ENCODE measurements around the gene TEX53. TPM values are rescaled to one million over a fixed set of nuclear protein-coding genes. Genes with fewer than 3 reads are reported as not detected.
A peak's percentile ranks its signal among the peaks of the same experiment; 100 is the strongest.

The TEX53 gene
- polyA plus RNA-seq, 1 of the 3 experiments (the other 2 are of a cell fraction) = not detected

DNA sequence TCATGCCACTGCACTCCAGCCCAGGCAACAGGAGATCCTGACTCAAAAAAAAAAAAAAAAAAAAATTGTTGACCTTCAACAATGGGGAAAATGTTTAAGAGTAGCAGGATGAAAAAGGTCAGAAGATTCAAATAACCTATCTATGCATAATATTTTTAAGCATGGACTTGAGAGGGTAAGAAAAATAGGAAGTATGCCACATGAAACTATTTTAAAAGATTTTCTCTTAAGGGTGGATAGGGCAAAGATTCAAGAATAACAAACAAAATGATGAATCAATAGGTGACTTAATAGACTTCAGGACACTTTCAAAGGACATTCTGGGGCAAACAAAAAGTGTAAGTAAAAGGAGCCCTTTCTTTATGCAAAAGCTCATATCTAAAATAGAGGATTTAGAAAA, 21.2 kb upstream of the TEX53 start:
- Histone ChIP-seq H3K9me3 (no peaks in the 10 kb centered on the region), H3K9ac (peak overlapping the region; percentile 38; the same call in 1 of the 2 replicates), H4K20me1 (ENCODE audit: insufficient read depth) (no peaks in the 10 kb centered on the region), H2AFZ (ENCODE audit: low read depth) (no peak overlapping the region), H3K9me2 (no peaks in the 10 kb centered on the region), H3K27ac (ENCODE audit: low read depth in 2 of 2, low read length in 1 of 2) (peak overlapping the region in 1 of 2 experiments; percentile 91; a peak in 2 of 4 replicates), H3K36me3 (replicated peaks in 1 of 2; ENCODE audit: control insufficient read depth in 1 of 2, insufficient read depth in 2 of 2, low read length in 1 of 2) (no peaks in the 10 kb centered on the region), H3K79me2 (ENCODE audit: insufficient read depth) (no peaks in the 10 kb centered on the region), H3K4me2 (0 out of 2 replicates have a peak overlapping the region, but pooled peaks have one; percentile 32), H3K4me3 (ENCODE audit: low read depth in 2 of 2, low read length in 1 of 2) (no peak overlapping the region), H3F3A (replicated peaks; ENCODE audit: insufficient read depth) (peaks cover 29% of the 10 kb centered on the region), H3K4me1 (ENCODE audit: control insufficient read depth in 1 of 2, insufficient read depth in 2 of 2, low read depth in 1 of 2, low read length in 1 of 2) (peaks cover 0 to 19% of the 10 kb centered on the region in 2 experiments; a peak in 3 of 4 replicates), H3K27me3 (ENCODE audit: insufficient read depth) (no peaks in the 10 kb centered on the region)
- POLR2A ChIA-PET = no interaction called here
- CTCF ChIA-PET = interaction anchor here (1.3 to 5.6 kb wide), 6 partner anchors 17 to 273 kb away, joined by 3 to 42 read pairs (median 6); no protein-coding TSS in a partner anchor
- TF ChIP-seq MAX (IDR thresholded peaks at IDR 0.05; ENCODE audit: low read depth) (no peak), TCF12 (IDR thresholded peaks at IDR 0.05) (peak; percentile 14; the same call in 1 of the 2 replicates), POLR2AphosphoS5 (IDR thresholded peaks at IDR 0.05; ENCODE audit: low read depth, low read length) (no peak), GATA2 (CRISPR knock-in tag; IDR thresholded peaks at IDR 0.05) (no peak), ELF1 (IDR thresholded peaks at IDR 0.05) (no peak), NFIC (IDR thresholded peaks at IDR 0.05; ENCODE audit: borderline replicate concordance) (peak; percentile 21; the same call in 1 of the 2 replicates), TAF1 (IDR thresholded peaks at IDR 0.05; ENCODE audit: borderline replicate concordance, low read depth, low read length) (no peak), JUND (IDR thresholded peaks at IDR 0.05) (no peak)
- DNase-seq = no peak

GRCh38 chr9:114678130-114678529, 20.5 kb upstream of the TEX53 start:
- TF ChIP-seq JUND (IDR thresholded peaks at IDR 0.05) = no peak
- TF ChIP-seq FOXM1 (IDR thresholded peaks at IDR 0.05; ENCODE audit: low read depth) = no peak
- TF ChIP-seq RAD21 (IDR thresholded peaks at IDR 0.05; ENCODE audit: low read length) = no peak
- TF ChIP-seq, protein P1, sequence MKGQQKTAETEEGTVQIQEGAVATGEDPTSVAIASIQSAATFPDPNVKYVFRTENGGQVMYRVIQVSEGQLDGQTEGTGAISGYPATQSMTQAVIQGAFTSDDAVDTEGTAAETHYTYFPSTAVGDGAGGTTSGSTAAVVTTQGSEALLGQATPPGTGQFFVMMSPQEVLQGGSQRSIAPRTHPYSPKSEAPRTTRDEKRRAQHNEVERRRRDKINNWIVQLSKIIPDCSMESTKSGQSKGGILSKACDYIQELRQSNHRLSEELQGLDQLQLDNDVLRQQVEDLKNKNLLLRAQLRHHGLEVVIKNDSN (IDR thresholded peaks at IDR 0.05; ENCODE audit: borderline replicate concordance, low read depth) = no peak
- TF ChIP-seq, protein P2, sequence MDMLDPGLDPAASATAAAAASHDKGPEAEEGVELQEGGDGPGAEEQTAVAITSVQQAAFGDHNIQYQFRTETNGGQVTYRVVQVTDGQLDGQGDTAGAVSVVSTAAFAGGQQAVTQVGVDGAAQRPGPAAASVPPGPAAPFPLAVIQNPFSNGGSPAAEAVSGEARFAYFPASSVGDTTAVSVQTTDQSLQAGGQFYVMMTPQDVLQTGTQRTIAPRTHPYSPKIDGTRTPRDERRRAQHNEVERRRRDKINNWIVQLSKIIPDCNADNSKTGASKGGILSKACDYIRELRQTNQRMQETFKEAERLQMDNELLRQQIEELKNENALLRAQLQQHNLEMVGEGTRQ (IDR thresholded peaks at IDR 0.05; ENCODE audit: borderline replicate concordance, low read depth, low read length) = no peak
- no peak for TF ChIP-seq SMC3 (IDR thresholded peaks at IDR 0.05; ENCODE audit: low read depth, low read length)
- no peak for TF ChIP-seq MAX (IDR thresholded peaks at IDR 0.05; ENCODE audit: low read depth)
- no peak for TF ChIP-seq FOSL2 (IDR thresholded peaks at IDR 0.05; ENCODE audit: borderline replicate concordance, low read depth)
- no peak for TF ChIP-seq NRF1 (IDR thresholded peaks at IDR 0.05; ENCODE audit: low read depth, low read length)
- Histone ChIP-seq H3K4me2 (peak overlapping the region; percentile 32), H3K9me3 (no peaks in the 10 kb centered on the region), H3K9ac (peak overlapping the region; percentile 38), H3K4me1 (ENCODE audit: control insufficient read depth in 1 of 2, insufficient read depth in 2 of 2, low read depth in 1 of 2, low read length in 1 of 2) (peaks cover 0 to 19% of the 10 kb centered on the region in 2 experiments; a peak in 3 of 4 replicates), H3K79me2 (ENCODE audit: insufficient read depth) (no peaks in the 10 kb centered on the region), H3F3A (replicated peaks; ENCODE audit: insufficient read depth) (peaks cover 29% of the 10 kb centered on the region), H3K27me3 (ENCODE audit: insufficient read depth) (no peaks in the 10 kb centered on the region), H3K27ac (ENCODE audit: low read depth in 2 of 2, low read length in 1 of 2) (peak overlapping the region; percentile 56 to 91; a peak in 3 of 4 replicates), H2AFZ (ENCODE audit: low read depth) (no peak overlapping the region), H3K4me3 (ENCODE audit: low read depth in 2 of 2, low read length in 1 of 2) (no peak overlapping the region), H3K9me2 (no peaks in the 10 kb centered on the region), H3K36me3 (replicated peaks in 1 of 2; ENCODE audit: control insufficient read depth in 1 of 2, insufficient read depth in 2 of 2, low read length in 1 of 2) (no peaks in the 10 kb centered on the region), H4K20me1 (ENCODE audit: insufficient read depth) (no peaks in the 10 kb centered on the region)
- no peak for DNase-seq
- CTCF ChIA-PET = interaction anchor here (1.6 to 1.7 kb wide), 2 partner anchors 272 to 273 kb away, joined by 8 read pairs; no protein-coding TSS in a partner anchor
- WGBS (ENCODE audit: low lambda C conversion rate) = 76% methylated on average over 3 of the region's 3 CpGs
- POLR2A ChIA-PET = no interaction called here
